Coronary artery (tissue), 2 donors: ENCODE data around the gene DNALI1.
"Not testable (repeated sequence)": the region's sequence is repeated elsewhere in the genome, so short reads cannot be mapped to it uniquely, and the experiment has no call there.

Source experiments
- DNase-seq: peaks from one replicate; pipeline ENCODE4 v3.0.0-alpha.2; 2017; ENCODE audit warnings: low spot score
- H3K27ac ChIP-seq, 2 donors: fragments of 200-600 bp; sonication (generic); one replicate each; pipeline ENCODE4 v1.5.1; 2016 to 2019
- H3K4me3 ChIP-seq: fragments of 200-600 bp; sonication (generic); 2 replicates; pipeline ENCODE4 v1.5.1; 2016; ENCODE audit warnings: mild to moderate bottlenecking, moderate library complexity
- CTCF ChIP-seq: fragments of 200-600 bp; sonication (generic); IDR thresholded peaks from one replicate; pipeline ENCODE4 v1.5.1; 2019; ENCODE audit warnings: antibody characterized with exemption

The DNALI1 gene

GRCh38 chr1:37574834-37575480, 18.2 kb downstream of the DNALI1 start:
- TF ChIP-seq CTCF = no peak
- Histone ChIP-seq H3K27ac (no peak overlapping the region), H3K4me3 (no peak overlapping the region)
- no peak for DNase-seq

- no peak overlapping the region for H3K4me3 ChIP-seq
- no peak for DNase-seq
- TF ChIP-seq CTCF = no peak
- H3K27ac ChIP-seq = no peak overlapping the region
Measured at GRCh38 chr1:37575692-37576091, 19.0 kb downstream of the DNALI1 start.

- H3K27ac ChIP-seq, H3K4me3 ChIP-seq, DNase-seq: not testable (repeated sequence)
Measured at GRCh38 chr1:37584544-37584943, 27.8 kb downstream of the DNALI1 start.

- DNase-seq = no peak
- no peak for TF ChIP-seq CTCF
- Histone ChIP-seq H3K4me3 (no peak overlapping the region), H3K27ac (no peak overlapping the region)
Measured at GRCh38 chr1:37588939-37589338, 32.2 kb downstream of the DNALI1 start.

GRCh38 chr1:37593726-37594125, 37.0 kb downstream of the DNALI1 start:
- DNase-seq = no peak
- no peak for TF ChIP-seq CTCF
- Histone ChIP-seq H3K4me3 (no peak overlapping the region), H3K27ac (no peak overlapping the region)

GRCh38 chr1:37595440-37596181, 38.9 kb downstream of the DNALI1 start, which contains the start of gene GNL2:
Gene GNL2 (minus strand): TSS chr1:37595937. CDS start chr1:37595822, 115 bp downstream.
- Histone ChIP-seq H3K27ac (peak within 1 kb of the TSS; percentile 74 to 84), H3K4me3 (peak within 1 kb of the TSS; percentile 96)
- DNase-seq = peak; percentile 98
- TF ChIP-seq CTCF = no peak

GRCh38 chr1:37596182-37596667, 39.5 kb downstream of the DNALI1 start:
- DNase-seq = no peak
- Histone ChIP-seq H3K4me3 (peak overlapping the region; percentile 96), H3K27ac (peak overlapping the region; percentile 74 to 84)
- TF ChIP-seq CTCF = no peak
